ENCODE measurements around the gene MIPEP. TPM values are rescaled to one million over a fixed set of nuclear protein-coding genes. Genes with fewer than 3 reads are reported as not detected.

MIPEP gene
- total and polyA plus RNA-seq, 2 experiments from 2014 or later: 12.6 to 19.6 TPM

DNA sequence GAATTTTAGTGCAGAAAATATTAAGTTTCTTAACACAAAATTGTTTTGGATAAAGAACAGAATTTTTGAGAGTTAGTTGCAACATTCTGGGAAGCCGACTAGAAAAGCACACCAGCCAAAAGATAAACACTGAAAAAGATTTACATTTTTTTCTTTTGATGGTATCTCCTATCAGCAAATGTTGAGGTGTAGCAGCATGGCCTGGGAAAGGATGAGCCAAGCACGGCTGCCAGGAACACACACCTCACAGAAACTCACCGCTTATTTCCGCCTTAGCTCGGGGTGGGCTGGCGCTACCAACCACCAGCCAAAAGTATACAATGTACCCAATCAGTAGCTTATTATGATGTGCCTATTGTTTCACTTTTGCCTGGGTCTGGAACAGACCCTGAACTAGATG lies 134.7 kb downstream of the MIPEP start:
- peaks cover 19% of the 10 kb centered on the region for H3K4me1 ChIP-seq (ENCODE audit: insufficient read depth)
- H3K27me3 ChIP-seq (replicated peaks; ENCODE audit: insufficient read depth): no peaks in the 10 kb centered on the region
- no peaks in the 10 kb centered on the region for H3K79me2 ChIP-seq (ENCODE audit: insufficient read depth)
- H3F3A ChIP-seq (ENCODE audit: insufficient read depth): no peaks in the 10 kb centered on the region
- H2AFZ ChIP-seq: no peak overlapping the region
- H3K4me3 ChIP-seq: no peak overlapping the region
- in situ Hi-C loops (cut with MboI): no loop called here
- H4K20me1 ChIP-seq (ENCODE audit: insufficient read depth): no peaks in the 10 kb centered on the region
- H3K4me2 ChIP-seq (ENCODE audit: unreplicated experiment): no peak overlapping the region
- WGBS, 2 experiments (ENCODE audit: low coverage in 1 of 2, low lambda C conversion rate in 2 of 2, missing lambda C conversion rate in 2 of 2): 84% methylated on average over 6 of the region's 6 CpGs
- H3K27ac ChIP-seq: no peak overlapping the region
- H3K9me2 ChIP-seq (ENCODE audit: insufficient read depth): no peaks in the 10 kb centered on the region
- no peaks in the 10 kb centered on the region for H3K36me3 ChIP-seq (ENCODE audit: low read depth)
- no peak for DNase-seq
- no peak for TF ChIP-seq EZH2phosphoT487 (IDR thresholded peaks at IDR 0.05; ENCODE audit: insufficient read depth, low read depth)
- TF ChIP-seq EZH2 (IDR thresholded peaks at IDR 0.05; ENCODE audit: insufficient read depth, poor library complexity, severe bottlenecking): no peak
- no peak overlapping the region for H3K9ac ChIP-seq
- H3K9me3 ChIP-seq (ENCODE audit: low read depth): no peaks in the 10 kb centered on the region

DNA sequence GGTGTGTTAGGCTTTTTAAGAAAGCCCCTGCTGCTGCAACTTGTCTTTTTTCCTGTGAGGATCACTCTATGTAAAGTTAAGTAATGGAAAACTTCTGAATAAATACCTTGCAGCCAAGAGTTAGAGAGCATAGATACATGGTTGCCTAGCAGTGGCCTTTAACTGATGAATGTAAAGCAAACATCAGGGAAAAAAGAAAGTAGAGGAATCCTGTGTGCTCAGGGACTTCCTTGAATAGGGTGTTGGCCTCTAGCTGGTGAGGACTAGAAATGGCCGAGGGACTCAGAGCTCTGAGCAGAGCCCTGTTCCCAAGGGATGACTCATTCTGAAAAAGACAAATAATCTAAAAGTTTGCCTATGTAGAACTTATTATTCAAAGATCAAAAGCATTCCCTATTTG lies 135.7 kb downstream of the MIPEP start:
- no peaks in the 10 kb centered on the region for H3K27me3 ChIP-seq (replicated peaks; ENCODE audit: insufficient read depth)
- DNase-seq: peak; percentile 37
- no peak overlapping the region for H3K4me3 ChIP-seq
- TF ChIP-seq EZH2 (IDR thresholded peaks at IDR 0.05; ENCODE audit: insufficient read depth, poor library complexity, severe bottlenecking) (no peak), EZH2phosphoT487 (IDR thresholded peaks at IDR 0.05; ENCODE audit: insufficient read depth, low read depth) (no peak)
- H3K4me2 ChIP-seq (ENCODE audit: unreplicated experiment): no peak overlapping the region
- H3K79me2 ChIP-seq (ENCODE audit: insufficient read depth): no peaks in the 10 kb centered on the region
- H3K9ac ChIP-seq: no peak overlapping the region
- in situ Hi-C loops (cut with MboI): no loop called here
- H4K20me1 ChIP-seq (ENCODE audit: insufficient read depth): no peaks in the 10 kb centered on the region
- H2AFZ ChIP-seq: no peak overlapping the region
- H3K27ac ChIP-seq: no peak overlapping the region
- no peaks in the 10 kb centered on the region for H3K36me3 ChIP-seq (ENCODE audit: low read depth)
- H3K9me3 ChIP-seq (ENCODE audit: low read depth): no peaks in the 10 kb centered on the region
- H3K9me2 ChIP-seq (ENCODE audit: insufficient read depth): no peaks in the 10 kb centered on the region
- H3K4me1 ChIP-seq (ENCODE audit: insufficient read depth): peaks cover 15% of the 10 kb centered on the region
- 75 to 82% methylated on average over 1 of the region's 1 CpG for WGBS, 2 experiments (ENCODE audit: low coverage in 1 of 2, low lambda C conversion rate in 2 of 2, missing lambda C conversion rate in 2 of 2)
- no peaks in the 10 kb centered on the region for H3F3A ChIP-seq (ENCODE audit: insufficient read depth)

DNA sequence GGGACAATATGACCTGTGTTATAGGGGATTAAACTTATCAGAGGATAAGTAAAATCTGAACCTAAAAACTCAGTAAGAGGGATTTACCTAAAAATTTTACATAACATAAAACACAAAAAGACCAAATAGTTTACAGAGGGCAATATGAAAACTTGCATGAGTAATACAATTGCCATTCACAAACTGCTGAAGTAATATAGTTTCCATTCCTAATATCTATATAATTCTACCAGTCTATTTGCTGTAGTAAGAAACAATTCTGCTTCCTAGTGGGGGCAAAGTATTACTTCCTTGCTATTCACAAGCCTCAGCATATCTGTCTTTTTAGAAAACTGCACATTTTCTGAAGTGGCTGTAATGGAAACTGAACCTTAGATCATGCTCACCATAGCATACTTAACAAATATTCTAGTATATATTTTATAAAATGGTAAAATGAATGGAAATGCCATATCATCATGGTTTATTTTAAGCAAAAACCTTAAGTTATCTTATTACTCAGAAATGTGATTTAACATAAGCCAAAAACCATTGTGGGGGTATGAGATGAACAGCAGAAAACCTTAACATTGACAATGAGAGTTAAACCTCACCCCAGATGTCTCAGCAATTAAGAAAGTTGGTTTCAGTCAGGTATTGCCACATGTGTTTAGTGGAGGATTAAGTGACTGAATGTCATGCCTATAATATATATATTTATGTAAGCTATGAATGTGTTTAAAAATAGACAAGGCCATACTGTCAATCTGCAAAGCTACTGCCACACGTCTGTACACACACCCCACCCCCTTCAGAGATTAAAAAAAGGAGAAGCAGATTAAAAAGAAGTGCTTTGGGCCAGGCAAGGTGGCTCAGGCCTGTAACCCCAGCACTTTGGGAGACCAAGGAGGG lies 136.8 kb downstream of the MIPEP start:
- no peaks in the 10 kb centered on the region for H3K27me3 ChIP-seq (replicated peaks; ENCODE audit: insufficient read depth)
- no peak overlapping the region for H3K27ac ChIP-seq
- no peak overlapping the region for H3K4me2 ChIP-seq (ENCODE audit: unreplicated experiment)
- no peaks in the 10 kb centered on the region for H3K9me3 ChIP-seq (ENCODE audit: low read depth)
- no peaks in the 10 kb centered on the region for H4K20me1 ChIP-seq (ENCODE audit: insufficient read depth)
- no peak overlapping the region for H3K9ac ChIP-seq
- DNase-seq: peak; percentile 23
- H3K79me2 ChIP-seq (ENCODE audit: insufficient read depth): no peaks in the 10 kb centered on the region
- in situ Hi-C loops (cut with MboI): no loop called here
- no peak overlapping the region for H3K4me3 ChIP-seq
- H3K36me3 ChIP-seq (ENCODE audit: low read depth): no peaks in the 10 kb centered on the region
- H3F3A ChIP-seq (ENCODE audit: insufficient read depth): no peaks in the 10 kb centered on the region
- TF ChIP-seq EZH2 (IDR thresholded peaks at IDR 0.05; ENCODE audit: insufficient read depth, poor library complexity, severe bottlenecking) (no peak), EZH2phosphoT487 (IDR thresholded peaks at IDR 0.05; ENCODE audit: insufficient read depth, low read depth) (no peak)
- H2AFZ ChIP-seq: no peak overlapping the region
- 77 to 78% methylated on average over 1 of the region's 1 CpG for WGBS, 2 experiments (ENCODE audit: low coverage in 1 of 2, low lambda C conversion rate in 2 of 2, missing lambda C conversion rate in 2 of 2)
- no peaks in the 10 kb centered on the region for H3K9me2 ChIP-seq (ENCODE audit: insufficient read depth)
- H3K4me1 ChIP-seq (ENCODE audit: insufficient read depth): peaks cover 15% of the 10 kb centered on the region

DNA sequence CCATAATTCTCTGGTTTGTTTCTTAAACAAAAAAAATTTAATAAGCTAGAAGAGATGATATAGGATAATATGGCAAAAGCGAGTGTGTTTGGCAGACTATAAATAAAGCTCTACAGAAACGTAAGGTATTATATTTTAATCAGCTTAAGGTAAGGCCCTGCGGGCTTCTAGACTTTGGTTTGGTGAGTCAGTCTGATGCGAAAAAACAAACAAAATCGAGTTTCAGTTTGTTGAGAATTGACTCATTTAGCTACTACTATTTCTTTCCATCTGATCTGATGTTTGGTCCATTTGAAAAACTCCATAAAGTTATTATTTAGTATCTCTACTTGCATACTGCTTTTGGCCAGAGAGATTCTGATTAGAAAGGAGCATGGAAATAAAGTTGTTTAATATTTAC lies 138.0 kb downstream of the MIPEP start:
- Histone ChIP-seq H3K4me1 (ENCODE audit: insufficient read depth) (peaks cover 15% of the 10 kb centered on the region), H3K4me2 (ENCODE audit: unreplicated experiment) (no peak overlapping the region), H3K4me3 (no peak overlapping the region), H3K27me3 (replicated peaks; ENCODE audit: insufficient read depth) (no peaks in the 10 kb centered on the region), H3K27ac (no peak overlapping the region), H2AFZ (no peak overlapping the region), H3K9me3 (ENCODE audit: low read depth) (no peaks in the 10 kb centered on the region), H3K79me2 (ENCODE audit: insufficient read depth) (no peaks in the 10 kb centered on the region), H3K9ac (no peak overlapping the region), H3F3A (ENCODE audit: insufficient read depth) (no peaks in the 10 kb centered on the region), H3K9me2 (ENCODE audit: insufficient read depth) (no peaks in the 10 kb centered on the region), H3K36me3 (ENCODE audit: low read depth) (no peaks in the 10 kb centered on the region), H4K20me1 (ENCODE audit: insufficient read depth) (no peaks in the 10 kb centered on the region)
- WGBS, 2 experiments (ENCODE audit: low coverage in 1 of 2, low lambda C conversion rate in 2 of 2, missing lambda C conversion rate in 2 of 2): 91 to 96% methylated on average over 5 of the region's 5 CpGs
- TF ChIP-seq EZH2phosphoT487 (IDR thresholded peaks at IDR 0.05; ENCODE audit: insufficient read depth, low read depth) (no peak), EZH2 (IDR thresholded peaks at IDR 0.05; ENCODE audit: insufficient read depth, poor library complexity, severe bottlenecking) (no peak)
- DNase-seq: no peak
- in situ Hi-C loops (cut with MboI): no loop called here

Data from GM23248 (cell line).